DND-41 (cell line): Measurements from ENCODE around the gene ACSM3.

Experiments
- CTCF ChIP-seq: IDR thresholded peaks from 2 replicates; pipeline ENCODE4 v1.5.1; 2012; ENCODE audit warnings: borderline replicate concordance, low read length, moderate library complexity, mild to moderate bottlenecking; ENCODE audit not compliant: poor library complexity, severe bottlenecking; ENCODE audit errors: extremely low read depth
- EZH2 ChIP-seq: IDR thresholded peaks from 3 replicates; pipeline ENCODE4 v1.6.1; 2012; ENCODE audit warnings: borderline replicate concordance, low read depth, mild to moderate bottlenecking, moderate library complexity, low read length, inconsistent platforms; ENCODE audit not compliant: severe bottlenecking

- TF ChIP-seq CTCF (no peak), EZH2 (no peak)
These were observed 20.4 kb downstream of the ACSM3 start for GRCh38 chr16:20784204-20784603.
